SK-N-SH (cell line): ENCODE measurements around the gene TUBA4B. TPM values are rescaled to one million over a fixed set of nuclear protein-coding genes. Genes with fewer than 3 reads are reported as not detected.
"Not testable (repeated sequence)": the region's sequence is repeated elsewhere in the genome, so short reads cannot be mapped to it uniquely, and the experiment has no call there.

Source experiments
- CTCF ChIA-PET: fragments of 300-600, 350-600 bp; formaldehyde crosslinking; extraction: SDS; loops from one replicate; lab custom pipeline; 2021; lab: Yijun Ruan, JAX
- POLR2A ChIA-PET: fragments of 350-600 bp; sonication (Branson Sonifier 250); formaldehyde crosslinking; extraction: SDS; loops from one replicate; lab custom pipeline; 2020; ENCODE audit warnings: antibody characterized with exemption, inconsistent platforms; lab: Yijun Ruan, JAX
- DNase-seq: peaks from one replicate; pipeline ENCODE4 v3.0.0; 2012
- H2AFZ ChIP-seq: fragments of 200-600 bp; sonication (generic); 2 replicates; pipeline ENCODE4 v1.8.1; 2016; ENCODE audit warnings: antibody characterized with exemption, mild to moderate bottlenecking, low read depth
- H3F3A ChIP-seq: fragments of 200-600 bp; sonication (generic); replicated peaks from 2 replicates; pipeline ENCODE3; 2016; ENCODE audit warnings: antibody characterized with exemption, mild to moderate bottlenecking; ENCODE audit not compliant: insufficient read depth
- H3K27ac ChIP-seq, 2 experiments: fragments of 200-500 bp in 1 of 2; fragments of 200-600 bp in 1 of 2; sonication (Bioruptor generic) in 1 of 2; sonication (generic), shearing (Covaris generic) in 1 of 2; 2 replicates each; pipeline versions ENCODE4 v1.5.1 to v1.6.1; 2014 to 2016; ENCODE audit warnings: low read depth in 2 of 2, inconsistent platforms in 1 of 2, low read length in 1 of 2, mild to moderate bottlenecking in 1 of 2, mixed read lengths in 1 of 2
- H3K27me3 ChIP-seq: fragments of 200-600 bp; sonication (generic), shearing (Covaris generic); 2 replicates; pipeline ENCODE4 v1.6.1; 2016; ENCODE audit warnings: mixed run types; ENCODE audit not compliant: insufficient read depth
- H3K36me3 ChIP-seq, 2 experiments: fragments of 200-500 bp in 1 of 2; fragments of 200-600 bp in 1 of 2; sonication (Bioruptor generic) in 1 of 2; sonication (generic) in 1 of 2; replicated peaks in 1 of 2; 2 replicates each; pipeline versions ENCODE3 to v1.5.1; 2014 to 2016; ENCODE audit warnings: low read length in 1 of 2, mild to moderate bottlenecking in 1 of 2; ENCODE audit not compliant: insufficient read depth in 2 of 2, control insufficient read depth in 1 of 2
- H3K4me1 ChIP-seq, 2 experiments: fragments of 200-500 bp in 1 of 2; fragments of 200-600 bp in 1 of 2; sonication (Bioruptor generic) in 1 of 2; sonication (generic), shearing (Covaris generic) in 1 of 2; 2 replicates each; pipeline versions ENCODE4 v1.5.1 to v1.6.1; 2014 to 2016; ENCODE audit warnings: low read depth in 1 of 2, low read length in 1 of 2, mixed run types in 1 of 2; ENCODE audit not compliant: insufficient read depth in 2 of 2, control insufficient read depth in 1 of 2
- H3K4me2 ChIP-seq: fragments of 200-600 bp; sonication (generic), shearing (Covaris generic); 2 replicates; pipeline ENCODE4 v1.6.1; 2017; ENCODE audit warnings: mixed run types
- H3K4me3 ChIP-seq, 2 experiments: fragments of 200-500 bp in 1 of 2; fragments of 200-600 bp in 1 of 2; sonication (Bioruptor generic) in 1 of 2; sonication (generic), shearing (Covaris generic) in 1 of 2; 2 replicates each; pipeline versions ENCODE4 v1.5.1 to v1.8.1; 2014 to 2016; ENCODE audit warnings: low read depth in 2 of 2, inconsistent platforms in 1 of 2, low read length in 1 of 2, mild to moderate bottlenecking in 1 of 2, mixed read lengths in 1 of 2, moderate library complexity in 1 of 2
- H3K79me2 ChIP-seq: fragments of 200-600 bp; sonication (generic); 2 replicates; pipeline ENCODE4 v1.8.1; 2017; ENCODE audit warnings: mild to moderate bottlenecking; ENCODE audit not compliant: insufficient read depth
- H3K9ac ChIP-seq: fragments of 200-600 bp; sonication (generic); 2 replicates; pipeline ENCODE4 v1.6.1; 2017; ENCODE audit warnings: mixed run types
- H3K9me2 ChIP-seq: fragments of 200-600 bp; sonication (generic); 2 replicates; pipeline ENCODE4 v1.6.1; 2017; ENCODE audit warnings: mixed run types
- H3K9me3 ChIP-seq: fragments of 200-600 bp; sonication (generic); 2 replicates; pipeline ENCODE4 v1.6.1; 2017; ENCODE audit warnings: mixed run types, mild to moderate bottlenecking, moderate library complexity
- H4K20me1 ChIP-seq: fragments of 200-600 bp; sonication (generic); 2 replicates; pipeline ENCODE4 v1.6.1; 2017; ENCODE audit warnings: mild to moderate bottlenecking, mixed run types; ENCODE audit not compliant: insufficient read depth
- CHD2 ChIP-seq: fragments of 150-350 bp; IDR thresholded peaks from 2 replicates; pipeline ENCODE4 v1.6.1; 2018; ENCODE audit warnings: low read length; ENCODE audit not compliant: partially characterized antibody
- CTCF ChIP-seq: fragments of 200-600 bp; sonication (generic); IDR thresholded peaks from 2 replicates; pipeline ENCODE4 v1.6.1; 2017; ENCODE audit warnings: antibody characterized with exemption, mild to moderate bottlenecking, moderate library complexity
- FOXJ3 ChIP-seq: sonication (generic); formaldehyde crosslinking; IDR thresholded peaks from 2 replicates; pipeline ENCODE4 v1.5.1; 2020; ENCODE audit warnings: mild to moderate bottlenecking, missing genetic modification reagents
- FOXM1 ChIP-seq: IDR thresholded peaks from 2 replicates; pipeline ENCODE4 v1.4.0; 2012; ENCODE audit warnings: low read depth, mild to moderate bottlenecking
- GATA2 ChIP-seq: sonication (generic); formaldehyde crosslinking; IDR thresholded peaks from 2 replicates; pipeline ENCODE4 v1.5.0; 2020; ENCODE audit warnings: mild to moderate bottlenecking, missing genetic modification reagents
- MEF2A ChIP-seq: IDR thresholded peaks from 2 replicates; pipeline ENCODE4 v1.4.0; 2012; ENCODE audit warnings: low read depth, borderline replicate concordance
- MXI1 ChIP-seq: IDR thresholded peaks from 2 replicates; pipeline ENCODE4 v1.6.1; 2012; ENCODE audit warnings: mild to moderate bottlenecking, low read depth, low read length, improper control_type of control experiment
- PBX3 ChIP-seq: IDR thresholded peaks from 2 replicates; pipeline ENCODE4; 2012
- POLR2AphosphoS5 ChIP-seq: IDR thresholded peaks from 2 replicates; pipeline ENCODE4 v1.6.1; 2012; ENCODE audit warnings: low read depth, low read length
- RFX5 ChIP-seq: IDR thresholded peaks from 2 replicates; pipeline ENCODE4 v1.6.1; 2012; ENCODE audit warnings: mild to moderate bottlenecking, improper control_type of control experiment, low read length
- RXRA ChIP-seq: IDR thresholded peaks from 2 replicates; pipeline ENCODE4 v1.4.0; 2012; ENCODE audit warnings: low read depth, mild to moderate bottlenecking, borderline replicate concordance
- TCF12 ChIP-seq: IDR thresholded peaks from 2 replicates; pipeline ENCODE4 v1.4.0; 2012
- TEAD4 ChIP-seq: IDR thresholded peaks from 2 replicates; pipeline ENCODE4 v1.4.0; 2012; ENCODE audit warnings: mild to moderate bottlenecking, borderline replicate concordance; ENCODE audit not compliant: insufficient read depth
- YY1 ChIP-seq: IDR thresholded peaks from 2 replicates; pipeline ENCODE4 v1.4.0; 2012; ENCODE audit warnings: low read depth, mild to moderate bottlenecking
- WGBS: methylation state at CpG from one replicate; pipeline ENCODE4 v1.1.6; 2017; ENCODE audit warnings: low lambda C conversion rate; 5-methylcytosine and 5-hydroxymethylcytosine counted together
- polyA plus RNA-seq, 3 experiments: library from polyadenylated mRNA; depleted of rRNA; stranded (reverse); fragments of >200 nt; gene quantifications; 2 replicates each; pipeline ENCODE4 v1.2.3, GENCODE V29; 2012

TUBA4B gene
- polyA plus RNA-seq, 1 of the 3 experiments (the other 2 are of a cell fraction): 0.03 TPM

DNA sequence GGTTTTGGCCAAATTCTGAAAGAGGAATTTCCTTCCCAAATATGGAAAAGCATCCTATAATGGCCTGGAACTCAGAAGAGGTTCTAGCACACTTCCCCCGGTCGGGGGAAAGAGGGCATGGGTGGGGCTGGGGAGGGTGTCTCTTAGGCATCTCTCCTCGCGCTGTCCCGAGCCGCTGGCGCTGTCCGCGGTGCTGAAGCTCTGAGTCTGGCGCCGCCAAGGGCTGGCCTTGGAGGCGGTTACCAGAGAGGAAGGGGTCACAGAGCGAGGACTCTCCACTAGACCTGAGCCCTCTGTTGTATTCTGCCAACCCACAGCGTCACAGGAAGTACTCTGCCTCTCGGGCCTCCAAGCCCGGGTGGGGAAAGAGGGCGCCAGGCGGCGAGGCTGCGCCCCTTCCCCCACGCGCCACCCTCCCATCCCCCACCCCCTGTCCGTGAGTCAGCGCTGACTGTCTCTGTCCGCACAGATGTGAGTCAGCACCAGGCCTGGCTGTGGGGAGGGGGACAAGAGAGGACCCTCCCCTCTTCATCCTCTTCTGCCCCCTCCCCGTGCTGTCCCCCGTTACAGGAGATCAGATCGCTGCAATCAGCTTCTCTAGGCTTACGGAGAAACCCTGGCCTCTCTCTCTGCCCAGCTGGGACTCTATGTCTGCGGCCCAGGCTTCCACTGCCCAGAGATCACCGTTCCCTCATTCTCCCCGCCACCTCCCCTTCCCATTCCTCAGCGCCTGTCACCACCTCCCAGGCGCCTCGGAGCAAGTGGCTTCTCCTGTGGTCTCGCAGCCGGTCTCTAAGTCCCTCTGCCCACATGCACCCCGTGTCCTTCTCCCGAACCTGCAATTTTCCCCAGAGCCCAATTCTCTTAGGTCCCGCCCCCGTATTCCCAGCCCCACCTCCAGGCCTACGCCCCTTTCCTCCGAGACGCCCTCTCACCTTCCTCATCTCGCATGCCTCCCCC lies 55.4 kb downstream of the TUBA4B start (continued):
- TF ChIP-seq CTCF: 0 out of 2 replicates have a peak, but pooled peaks have one; percentile 12
- TF ChIP-seq GATA2 (CRISPR knock-in tag): no peak
- peak; percentile 67 for TF ChIP-seq TCF12
- no peak for TF ChIP-seq MEF2A
- no peak for TF ChIP-seq YY1
- no peak for TF ChIP-seq POLR2AphosphoS5
- TF ChIP-seq FOXJ3 (CRISPR knock-in tag): no peak
- no peak for TF ChIP-seq RXRA
- peak; percentile 94 for TF ChIP-seq CHD2
- TF ChIP-seq PBX3: no peak
- TF ChIP-seq TEAD4: no peak
- no peak for TF ChIP-seq RFX5

DNA sequence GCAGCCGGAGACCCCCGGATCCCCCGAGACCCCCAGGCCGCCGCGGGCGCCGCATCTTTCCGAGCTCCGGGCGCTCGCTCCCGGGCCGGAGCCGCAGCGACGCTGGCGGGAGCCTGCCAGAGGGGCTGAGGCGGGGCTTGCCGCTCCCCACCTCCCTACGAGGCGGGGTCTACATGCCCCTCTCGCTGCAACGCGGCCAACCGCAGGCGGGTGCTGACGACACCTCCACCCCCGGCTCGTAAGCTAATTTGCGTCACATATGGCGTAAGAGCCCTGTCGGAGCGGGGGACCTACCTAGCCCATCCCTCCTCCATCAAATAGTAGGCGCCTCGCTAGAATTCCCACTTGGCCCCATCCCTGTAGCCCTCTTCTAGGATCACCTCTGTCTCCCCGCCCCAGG lies 56.2 kb downstream of the TUBA4B start, which contains the start of gene PTPRN:
Gene PTPRN, minus strand, starts transcription at position 124 of the 400 bp plus-strand sequence. Its CDS starts 69 bp downstream, at position 55.
- H3K9ac ChIP-seq: peak within 1 kb of the TSS; percentile 42; the same call in 1 of the 2 replicates

DNA sequence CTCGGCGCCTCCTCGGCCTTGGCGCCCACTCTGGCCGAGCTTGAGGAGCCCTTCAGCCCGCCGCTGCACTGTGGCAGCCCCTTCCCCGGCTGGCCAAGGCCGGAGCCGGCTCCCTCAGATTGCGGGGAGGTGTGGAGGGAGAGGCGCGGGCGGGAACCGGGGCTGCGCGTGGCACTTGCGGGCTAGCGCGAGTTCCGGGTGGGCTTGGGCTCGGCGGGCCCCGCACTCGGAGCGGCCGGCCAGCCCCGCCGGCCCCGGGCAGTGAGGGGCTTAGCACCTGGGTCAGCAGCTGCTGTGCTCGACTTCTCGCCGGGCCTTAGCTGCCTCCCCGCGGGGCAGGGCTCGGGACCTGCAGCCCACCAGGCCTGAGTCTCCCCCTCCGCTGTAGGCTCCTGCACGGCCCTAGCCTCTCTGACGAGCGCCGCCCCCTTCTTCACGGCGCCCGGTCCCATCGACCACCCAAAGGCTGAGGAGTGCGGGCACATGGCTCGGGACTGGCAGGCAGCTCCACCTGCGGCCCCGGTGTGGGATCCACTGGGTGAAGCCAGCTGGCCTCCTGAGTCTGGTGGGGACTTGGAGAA lies 59.7 kb downstream of the TUBA4B start:
- POLR2A ChIA-PET, H2AFZ ChIP-seq, H3K4me1 ChIP-seq, H3F3A ChIP-seq, H3K27me3 ChIP-seq, H3K4me3 ChIP-seq, H3K27ac ChIP-seq, H3K9me3 ChIP-seq, H4K20me1 ChIP-seq, H3K36me3 ChIP-seq, H3K9ac ChIP-seq, H3K4me2 ChIP-seq, H3K79me2 ChIP-seq, H3K9me2 ChIP-seq, DNase-seq: not testable (repeated sequence)
- WGBS: 80% methylated on average over 25 of the region's 49 CpGs
- CTCF ChIA-PET: interaction anchor here (1.4 to 1.8 kb wide), 3 partner anchors 18 to 247 kb away, joined by 3 to 11 read pairs (median 4); no protein-coding TSS in a partner anchor

More for the DNA sequence above, 56.2 kb downstream of the TUBA4B start, which contains the start of gene PTPRN:
- peak; percentile 95 for DNase-seq
- H3K27ac ChIP-seq: peak within 1 kb of the TSS; percentile 77
- peak within 1 kb of the TSS; percentile 52 to 73 for H3K4me3 ChIP-seq
- no peaks in the 10 kb centered on the region for H3K36me3 ChIP-seq
- no peaks in the 10 kb centered on the region for H3K79me2 ChIP-seq
- CTCF ChIA-PET: interaction anchor here (0.7 to 4.5 kb wide), 9 partner anchors 8 to 138 kb away, joined by 3 to 42 read pairs (median 4); no protein-coding TSS in a partner anchor
- TF ChIP-seq FOXM1 (no peak), MXI1 (peak; percentile 5; the same call in 1 of the 2 replicates)
- TF ChIP-seq, all 33 proteins: peak for 1
- POLR2A ChIA-PET: interaction anchor here (1.0 to 1.4 kb wide), 4 partner anchors 9 to 78 kb away, joined by 3 to 5 read pairs (median 4); partner anchors contain the start of genes DNAJB2 and DNPEP
- no peaks in the 10 kb centered on the region for H4K20me1 ChIP-seq
- peak within 1 kb of the TSS; percentile 94 for H3K4me2 ChIP-seq
- H3K9me3 ChIP-seq: no peaks in the 10 kb centered on the region
- peaks cover 0 to 7% of the 10 kb centered on the region in 2 experiments; a peak in 2 of 4 replicates for H3K4me1 ChIP-seq
- peak within 1 kb of the TSS; percentile 64; the same call in 1 of the 2 replicates for H2AFZ ChIP-seq
- H3F3A ChIP-seq: peaks cover 2% of the 10 kb centered on the region
- H3K9me2 ChIP-seq: no peaks in the 10 kb centered on the region
- WGBS: 4% methylated on average over 27 of the region's 37 CpGs
- H3K27me3 ChIP-seq: no peaks in the 10 kb centered on the region
